GM18520 (cell line): ENCODE results near the gene MYG1.

Source experiments
- ATAC-seq: cut with Tn5 transposase; IDR thresholded peaks from one replicate; pipeline ENCODE4 v1.9.1; 2021; ENCODE audit not compliant: unreplicated experiment

Gene MYG1

DNA sequence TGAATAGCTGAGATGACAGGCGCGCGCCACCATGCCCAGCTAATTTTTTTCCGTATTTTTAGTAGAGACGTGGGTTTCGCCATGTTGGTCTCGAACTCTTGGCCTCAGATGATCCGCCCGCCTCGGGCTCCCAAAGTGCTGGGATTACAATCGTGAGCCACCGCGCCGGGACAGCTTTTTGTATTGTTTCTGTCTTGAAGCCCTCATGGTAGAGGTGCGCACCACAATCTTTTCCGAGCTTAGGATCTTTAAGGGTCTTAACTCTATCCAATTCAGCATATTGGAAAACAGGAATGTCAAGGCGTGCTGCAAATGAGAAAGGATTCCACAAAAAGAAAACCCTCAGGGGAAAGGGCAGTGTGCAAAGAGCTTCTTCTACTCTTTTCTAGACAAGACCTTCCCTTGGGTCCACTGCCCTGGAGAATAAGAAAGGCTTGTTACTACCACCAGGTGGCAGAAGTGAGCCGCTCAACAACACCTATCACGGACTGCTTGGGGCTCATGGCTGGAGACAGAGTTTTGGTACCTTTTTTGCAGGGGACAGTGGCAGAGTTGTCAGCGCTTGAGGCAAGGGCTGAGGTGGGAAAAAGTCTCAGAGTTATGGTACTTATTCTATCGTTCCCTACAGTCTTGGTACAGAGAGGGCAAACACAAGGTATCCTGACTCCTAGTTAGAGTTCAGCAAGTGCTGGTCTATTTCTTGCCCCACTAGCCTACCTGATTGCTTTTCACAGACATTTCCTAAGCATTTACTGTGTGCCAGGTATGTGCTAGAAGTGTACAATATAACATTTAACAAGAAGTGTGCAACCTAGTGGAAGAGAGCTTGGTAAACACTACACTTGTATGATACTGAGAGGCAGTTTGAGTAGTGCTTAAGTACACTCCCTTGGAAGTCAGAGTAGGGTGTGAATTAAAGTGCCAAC, 53.1 kb downstream of the MYG1 start:
- no peak for ATAC-seq

- ATAC-seq, result no peak
Observed at GRCh38 chr12:53353257-53353655, 53.8 kb downstream of the MYG1 start.

- no peak for ATAC-seq
Observed at GRCh38 chr12:53355121-53355520, 55.6 kb downstream of the MYG1 start.
